Measurements from ENCODE around the gene HCFC1R1. TPM values are rescaled to one million over a fixed set of nuclear protein-coding genes. Genes with fewer than 3 reads are reported as not detected.

HCFC1R1 gene
- total RNA-seq, 1 donor from 2014 or later, result 65.7 TPM

DNA sequence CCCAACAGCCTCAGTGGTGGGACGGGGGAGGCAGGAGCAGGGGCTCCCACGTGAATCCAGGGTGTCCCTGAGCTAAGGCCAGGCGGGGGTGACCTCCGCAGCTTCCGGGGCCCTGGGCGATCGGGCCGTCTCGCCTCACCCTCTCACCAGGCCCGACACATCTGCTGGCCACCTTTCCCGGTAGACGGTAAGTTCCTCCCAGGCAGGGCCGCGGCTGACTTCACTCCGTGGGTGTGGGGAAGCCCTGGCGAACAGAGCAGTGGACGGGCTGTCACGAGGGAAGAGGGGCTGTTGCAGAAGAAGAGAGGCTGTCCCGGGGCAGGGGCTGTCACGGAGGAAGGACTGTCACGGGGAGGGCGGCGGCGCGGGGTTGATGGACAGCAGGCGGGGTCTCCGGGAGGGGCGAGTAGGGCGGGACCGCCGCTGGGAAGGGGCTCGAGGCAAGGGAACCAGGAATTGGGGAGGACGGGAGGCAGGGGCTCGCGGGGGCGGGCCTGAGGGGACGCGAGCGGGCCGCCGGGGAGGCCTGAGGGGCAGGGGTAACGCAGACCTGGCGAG is 44.0 kb downstream of the HCFC1R1 start:
- H3K9me3 Mint-ChIP-seq, result no peaks in the 10 kb centered on the region
- peak overlapping the region; percentile 74 for H3K4me3 Mint-ChIP-seq
- TF ChIP-seq, protein P1, sequence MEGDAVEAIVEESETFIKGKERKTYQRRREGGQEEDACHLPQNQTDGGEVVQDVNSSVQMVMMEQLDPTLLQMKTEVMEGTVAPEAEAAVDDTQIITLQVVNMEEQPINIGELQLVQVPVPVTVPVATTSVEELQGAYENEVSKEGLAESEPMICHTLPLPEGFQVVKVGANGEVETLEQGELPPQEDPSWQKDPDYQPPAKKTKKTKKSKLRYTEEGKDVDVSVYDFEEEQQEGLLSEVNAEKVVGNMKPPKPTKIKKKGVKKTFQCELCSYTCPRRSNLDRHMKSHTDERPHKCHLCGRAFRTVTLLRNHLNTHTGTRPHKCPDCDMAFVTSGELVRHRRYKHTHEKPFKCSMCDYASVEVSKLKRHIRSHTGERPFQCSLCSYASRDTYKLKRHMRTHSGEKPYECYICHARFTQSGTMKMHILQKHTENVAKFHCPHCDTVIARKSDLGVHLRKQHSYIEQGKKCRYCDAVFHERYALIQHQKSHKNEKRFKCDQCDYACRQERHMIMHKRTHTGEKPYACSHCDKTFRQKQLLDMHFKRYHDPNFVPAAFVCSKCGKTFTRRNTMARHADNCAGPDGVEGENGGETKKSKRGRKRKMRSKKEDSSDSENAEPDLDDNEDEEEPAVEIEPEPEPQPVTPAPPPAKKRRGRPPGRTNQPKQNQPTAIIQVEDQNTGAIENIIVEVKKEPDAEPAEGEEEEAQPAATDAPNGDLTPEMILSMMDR (IDR thresholded peaks at IDR 0.05; ENCODE audit: unreplicated experiment), result no peak
- no peaks in the 10 kb centered on the region for H3K36me3 Mint-ChIP-seq
- DNase-seq (ENCODE audit: low spot score in 2 of 2, unreplicated experiment in 2 of 2), result no peak
- peaks cover 20% of the 10 kb centered on the region for H3K4me1 Mint-ChIP-seq
- peak overlapping the region; percentile 72 for H3K27ac Mint-ChIP-seq
- H3K27me3 Mint-ChIP-seq (ENCODE audit: low read depth), result peaks cover 2% of the 10 kb centered on the region

DNA sequence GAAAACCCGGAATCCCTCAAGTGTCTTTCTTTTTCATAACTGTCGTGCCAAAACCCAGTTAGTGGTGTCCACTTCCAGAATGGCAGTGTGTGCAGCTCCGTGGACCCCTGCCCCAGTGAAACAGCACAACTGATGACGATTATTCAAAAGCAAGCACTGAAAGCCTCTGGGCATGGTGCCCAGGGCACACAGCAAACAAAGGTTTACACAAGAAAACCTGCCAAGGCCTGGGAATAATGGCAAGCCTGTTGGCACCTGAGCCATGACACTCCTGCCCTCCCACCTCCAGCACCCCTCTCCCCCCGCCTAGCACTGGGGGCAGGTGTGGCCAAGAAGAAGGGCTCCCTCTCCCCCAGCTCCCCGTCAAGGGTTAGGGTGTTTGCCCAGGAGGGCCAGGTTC is 46.3 kb downstream of the HCFC1R1 start:
- no peaks in the 10 kb centered on the region for H3K27me3 Mint-ChIP-seq (ENCODE audit: low read depth)
- no peak overlapping the region for H3K27ac Mint-ChIP-seq
- no peaks in the 10 kb centered on the region for H3K9me3 Mint-ChIP-seq
- no peak overlapping the region for H3K4me3 Mint-ChIP-seq
- H3K4me1 Mint-ChIP-seq, result peaks cover 24% of the 10 kb centered on the region
- no peak for DNase-seq (ENCODE audit: low spot score in 2 of 2, unreplicated experiment in 2 of 2)
- H3K36me3 Mint-ChIP-seq, result no peaks in the 10 kb centered on the region
- TF ChIP-seq, protein P1 (IDR thresholded peaks at IDR 0.05; ENCODE audit: unreplicated experiment), result no peak

DNA sequence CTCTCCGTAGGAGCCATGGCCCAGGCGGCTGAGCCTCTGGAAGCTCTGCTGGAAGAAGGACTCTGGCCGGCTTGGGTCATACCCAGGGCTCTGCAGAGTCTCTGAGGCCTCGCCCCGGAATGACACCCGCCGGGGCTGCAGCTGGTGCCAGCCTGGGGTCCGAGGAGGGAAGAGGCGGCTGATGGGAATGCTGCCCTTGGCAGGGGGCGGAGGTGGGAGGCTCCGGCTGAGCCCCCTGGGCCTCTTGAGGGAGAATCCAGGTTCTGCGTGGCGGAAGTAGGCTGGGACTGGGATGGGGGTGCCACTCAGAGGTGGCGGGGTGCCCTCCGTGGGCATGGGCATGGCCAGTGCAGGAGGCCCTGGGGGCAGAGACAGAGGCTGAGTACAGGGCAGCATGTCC is 47.1 kb downstream of the HCFC1R1 start:
- Mint-ChIP-seq H3K4me3 (no peak overlapping the region), H3K27ac (no peak overlapping the region), H3K27me3 (ENCODE audit: low read depth) (no peaks in the 10 kb centered on the region), H3K9me3 (no peaks in the 10 kb centered on the region), H3K4me1 (peaks cover 21% of the 10 kb centered on the region), H3K36me3 (peaks cover 1% of the 10 kb centered on the region)
- DNase-seq (ENCODE audit: low spot score in 2 of 2, unreplicated experiment in 2 of 2), result no peak
- TF ChIP-seq, protein P1 (IDR thresholded peaks at IDR 0.05; ENCODE audit: unreplicated experiment), result no peak

DNA sequence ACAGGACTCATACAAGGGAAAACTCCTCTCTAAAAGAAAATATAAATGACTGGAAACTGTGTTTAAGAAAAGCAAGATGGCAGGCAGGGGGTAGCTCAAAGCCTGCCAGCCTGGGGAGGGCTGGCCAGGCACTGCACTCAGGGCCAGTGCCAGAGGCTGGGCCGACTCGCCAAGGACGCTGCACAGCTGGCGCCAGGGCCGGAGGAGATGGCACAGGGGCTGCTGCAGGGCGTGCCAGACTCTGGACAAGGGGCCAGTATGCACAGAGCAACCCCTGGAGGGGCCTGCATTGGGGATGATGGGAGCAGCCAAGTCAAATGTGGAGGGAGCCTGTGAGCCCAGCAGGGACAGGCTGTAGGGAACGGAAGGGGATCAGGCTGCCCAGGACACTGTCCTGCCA is 47.5 kb downstream of the HCFC1R1 start:
- no peaks in the 10 kb centered on the region for H3K27me3 Mint-ChIP-seq (ENCODE audit: low read depth)
- peaks cover 17% of the 10 kb centered on the region for H3K4me1 Mint-ChIP-seq
- DNase-seq (ENCODE audit: low spot score in 2 of 2, unreplicated experiment in 2 of 2), result no peak
- TF ChIP-seq, protein P1 (IDR thresholded peaks at IDR 0.05; ENCODE audit: unreplicated experiment), result no peak
- H3K27ac Mint-ChIP-seq, result no peak overlapping the region
- peaks cover 1% of the 10 kb centered on the region for H3K36me3 Mint-ChIP-seq
- H3K4me3 Mint-ChIP-seq, result no peak overlapping the region
- no peaks in the 10 kb centered on the region for H3K9me3 Mint-ChIP-seq

GRCh38 chr16:2975161-2975795 is 48.5 kb downstream of the HCFC1R1 start:
- DNase-seq (ENCODE audit: low spot score in 2 of 2, unreplicated experiment in 2 of 2), result no peak
- no peaks in the 10 kb centered on the region for H3K27me3 Mint-ChIP-seq (ENCODE audit: low read depth)
- no peak overlapping the region for H3K27ac Mint-ChIP-seq
- peaks cover 1% of the 10 kb centered on the region for H3K36me3 Mint-ChIP-seq
- peaks cover 11% of the 10 kb centered on the region for H3K4me1 Mint-ChIP-seq
- no peaks in the 10 kb centered on the region for H3K9me3 Mint-ChIP-seq
- no peak overlapping the region for H3K4me3 Mint-ChIP-seq
- TF ChIP-seq, protein P1 (IDR thresholded peaks at IDR 0.05; ENCODE audit: unreplicated experiment), result no peak
